Hypothalamus (tissue), 51 donors: ENCODE data around the gene TIMP4.

Source experiments
- DNase-seq, 51 donors: peaks; one replicate each; lab custom pipeline; 2025; lab: John Stamatoyannopoulos, UW

TIMP4 gene

GRCh38 chr3:12158387-12159226 is at the start of gene TIMP4:
Gene TIMP4 (minus strand): TSS chr3:12158912. CDS start chr3:12158840, 72 bp downstream.
- DNase-seq = peak in 3 of 51 donors; percentile 4 to 45 (median 5)

- no peak for DNase-seq
These were observed 46.5 kb upstream of the TIMP4 start for GRCh38 chr3:12205171-12205570.

- DNase-seq = no peak
These were observed 43.1 kb upstream of the TIMP4 start for GRCh38 chr3:12201813-12202212.

GRCh38 chr3:12198301-12198700 is 39.6 kb upstream of the TIMP4 start:
- no peak for DNase-seq

GRCh38 chr3:12197475-12197874 is 38.8 kb upstream of the TIMP4 start:
- DNase-seq = no peak

GRCh38 chr3:12196684-12197083 is 38.0 kb upstream of the TIMP4 start:
- DNase-seq = no peak

GRCh38 chr3:12195231-12195630 is 36.5 kb upstream of the TIMP4 start:
- no peak for DNase-seq

- DNase-seq = no peak
These were observed 36.0 kb upstream of the TIMP4 start for GRCh38 chr3:12194669-12195161.

- peak in 1 of 51 donors; percentile 30 for DNase-seq
These were observed 35.5 kb upstream of the TIMP4 start for GRCh38 chr3:12194209-12194608.

GRCh38 chr3:12193485-12194165 is 34.9 kb upstream of the TIMP4 start:
- no peak for DNase-seq

- DNase-seq = no peak
These were observed 34.2 kb upstream of the TIMP4 start for GRCh38 chr3:12192655-12193484.

GRCh38 chr3:12192173-12192572 is 33.5 kb upstream of the TIMP4 start:
- no peak for DNase-seq

- DNase-seq = no peak
These were observed 32.8 kb upstream of the TIMP4 start for GRCh38 chr3:12191559-12191958.

- no peak for DNase-seq
These were observed 32.1 kb upstream of the TIMP4 start for GRCh38 chr3:12190832-12191231.

GRCh38 chr3:12190221-12190807 is 31.6 kb upstream of the TIMP4 start:
- no peak for DNase-seq

GRCh38 chr3:12188681-12189287 is 30.1 kb upstream of the TIMP4 start:
- DNase-seq = no peak

GRCh38 chr3:12188328-12188648 is 29.6 kb upstream of the TIMP4 start:
- DNase-seq = no peak

- DNase-seq = peak in 8 of 51 donors; percentile 3 to 30 (median 8)
These were observed 29.0 kb upstream of the TIMP4 start for GRCh38 chr3:12187448-12188327.
